ENCODE data around the gene STON2. TPM values are rescaled to one million over a fixed set of nuclear protein-coding genes. Genes with fewer than 3 reads are reported as not detected.
A peak's percentile ranks its signal among the peaks of the same experiment; 100 is the strongest.

STON2 gene
- total RNA-seq, 1 donor from 2014 or later: 47.4 TPM

DNA sequence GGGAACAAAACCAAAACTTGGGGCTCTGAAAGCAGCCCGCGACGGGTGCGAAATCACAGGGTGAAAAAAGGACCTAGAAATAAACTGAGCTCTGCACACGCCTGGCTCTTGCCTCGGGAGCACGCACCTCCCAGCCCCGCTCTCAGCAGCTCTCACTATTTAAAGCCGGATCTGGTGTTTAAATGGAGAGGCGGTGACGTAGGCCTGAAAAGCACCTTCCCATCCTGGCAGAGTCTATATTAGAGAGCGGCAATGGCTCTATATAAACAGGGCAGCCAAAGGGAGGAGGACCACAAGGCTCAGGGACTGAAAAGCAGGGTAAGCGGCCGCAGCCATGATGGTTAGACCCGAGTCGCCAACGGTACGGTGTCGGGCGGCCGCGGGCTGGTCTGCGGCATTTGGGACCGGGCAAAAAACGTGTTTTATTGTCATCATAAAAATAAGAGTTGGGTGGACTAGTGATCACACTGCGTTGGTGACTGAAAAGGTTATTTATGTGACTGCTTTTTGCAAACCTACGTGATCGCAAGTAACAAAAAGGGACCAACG, 180.8 kb downstream of the STON2 start:
- FAIRE-seq: no peak
- peaks cover 2% of the 10 kb centered on the region for H3K36me3 ChIP-seq (ENCODE audit: control insufficient read depth, insufficient read depth, low read length)
- DNase-seq (ENCODE audit: low read depth): peak; percentile 94

DNA sequence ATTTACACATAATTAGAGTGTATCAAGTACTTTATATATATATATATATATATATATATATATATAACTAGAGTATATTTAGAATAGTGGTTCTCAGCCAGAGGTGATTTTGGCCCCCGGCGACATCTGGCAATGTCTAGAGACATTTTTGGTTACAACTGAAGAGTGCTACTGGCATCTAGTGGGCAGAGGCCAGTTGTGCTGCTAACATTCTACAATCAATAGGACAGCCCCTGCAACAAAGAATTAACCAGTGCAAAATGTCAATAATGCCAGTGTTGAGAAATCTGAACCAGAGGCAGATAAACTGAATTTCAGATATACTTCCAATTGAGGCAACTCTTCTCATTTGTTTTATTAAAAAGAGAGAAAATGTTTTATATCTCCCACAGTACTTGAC, 188.3 kb downstream of the STON2 start:
- TF ChIP-seq, protein P1, sequence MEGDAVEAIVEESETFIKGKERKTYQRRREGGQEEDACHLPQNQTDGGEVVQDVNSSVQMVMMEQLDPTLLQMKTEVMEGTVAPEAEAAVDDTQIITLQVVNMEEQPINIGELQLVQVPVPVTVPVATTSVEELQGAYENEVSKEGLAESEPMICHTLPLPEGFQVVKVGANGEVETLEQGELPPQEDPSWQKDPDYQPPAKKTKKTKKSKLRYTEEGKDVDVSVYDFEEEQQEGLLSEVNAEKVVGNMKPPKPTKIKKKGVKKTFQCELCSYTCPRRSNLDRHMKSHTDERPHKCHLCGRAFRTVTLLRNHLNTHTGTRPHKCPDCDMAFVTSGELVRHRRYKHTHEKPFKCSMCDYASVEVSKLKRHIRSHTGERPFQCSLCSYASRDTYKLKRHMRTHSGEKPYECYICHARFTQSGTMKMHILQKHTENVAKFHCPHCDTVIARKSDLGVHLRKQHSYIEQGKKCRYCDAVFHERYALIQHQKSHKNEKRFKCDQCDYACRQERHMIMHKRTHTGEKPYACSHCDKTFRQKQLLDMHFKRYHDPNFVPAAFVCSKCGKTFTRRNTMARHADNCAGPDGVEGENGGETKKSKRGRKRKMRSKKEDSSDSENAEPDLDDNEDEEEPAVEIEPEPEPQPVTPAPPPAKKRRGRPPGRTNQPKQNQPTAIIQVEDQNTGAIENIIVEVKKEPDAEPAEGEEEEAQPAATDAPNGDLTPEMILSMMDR (IDR thresholded peaks at IDR 0.05; ENCODE audit: insufficient read depth, low read length, severe bottlenecking): peak; percentile 21
- H3K36me3 ChIP-seq (ENCODE audit: control insufficient read depth, insufficient read depth, low read length): peaks cover 6% of the 10 kb centered on the region
- no peak for DNase-seq (ENCODE audit: low read depth)
- no peak for FAIRE-seq
- no peaks in the 10 kb centered on the region for H3K27me3 ChIP-seq (ENCODE audit: control insufficient read depth, insufficient read depth, low read length)
- H3K4me3 ChIP-seq (ENCODE audit: low read depth, low read length): no peak overlapping the region

More for the DNA sequence above, 180.8 kb downstream of the STON2 start:
- Histone ChIP-seq H3K4me3 (ENCODE audit: low read depth, low read length) (peak overlapping the region; percentile 59), H3K27me3 (ENCODE audit: control insufficient read depth, insufficient read depth, low read length) (no peaks in the 10 kb centered on the region)
- TF ChIP-seq, protein P1 (IDR thresholded peaks at IDR 0.05; ENCODE audit: insufficient read depth, low read length, severe bottlenecking): no peak

Other genes starting within 250 kb of the STON2 start
- gene GTF2A1, start 179.4 kb downstream of the STON2 start, total RNA-seq: 19.7 and 25.0 TPM in 2 replicates
- 125 and 128 TPM in 2 replicates for gene SEL1L, start 133.5 kb upstream of the STON2 start, total RNA-seq

Measured in bronchial epithelial cell (primary cell).